HG03442 (cell line): ENCODE measurements around the gene TBCD.
"Not testable (repeated sequence)": the region's sequence is repeated elsewhere in the genome, so short reads cannot be mapped to it uniquely, and the experiment has no call there.

Experiments used
- ATAC-seq: cut with Tn5 transposase; IDR thresholded peaks from one replicate; pipeline ENCODE4 v1.9.1; 2021; ENCODE audit warnings: mild to moderate bottlenecking, moderate library complexity; ENCODE audit not compliant: unreplicated experiment

Gene TBCD

GRCh38 chr17:82765371-82765770 is 13.5 kb downstream of the TBCD start:
- ATAC-seq = no peak

GRCh38 chr17:82767041-82767754 is 15.3 kb downstream of the TBCD start:
- no peak for ATAC-seq

DNA sequence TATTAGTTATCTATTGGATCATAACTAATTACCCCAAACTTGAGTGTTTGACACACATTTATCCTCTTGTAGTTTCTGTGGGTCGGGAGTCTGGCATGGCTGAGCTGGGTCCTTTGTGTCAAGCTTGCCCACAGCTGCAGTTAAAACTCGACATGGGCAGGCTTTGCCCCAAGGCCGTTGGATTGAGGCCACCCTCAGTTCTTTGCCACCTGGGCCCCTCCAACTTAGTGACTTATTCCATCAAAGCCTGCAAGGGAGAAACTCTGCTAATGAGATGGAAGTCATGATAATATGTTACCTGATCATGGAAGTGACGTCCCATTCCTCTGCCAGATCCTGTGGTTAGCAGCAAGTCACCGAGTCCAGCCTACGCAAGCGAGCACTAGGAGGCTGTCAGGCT is 17.2 kb downstream of the TBCD start:
- ATAC-seq = no peak

DNA sequence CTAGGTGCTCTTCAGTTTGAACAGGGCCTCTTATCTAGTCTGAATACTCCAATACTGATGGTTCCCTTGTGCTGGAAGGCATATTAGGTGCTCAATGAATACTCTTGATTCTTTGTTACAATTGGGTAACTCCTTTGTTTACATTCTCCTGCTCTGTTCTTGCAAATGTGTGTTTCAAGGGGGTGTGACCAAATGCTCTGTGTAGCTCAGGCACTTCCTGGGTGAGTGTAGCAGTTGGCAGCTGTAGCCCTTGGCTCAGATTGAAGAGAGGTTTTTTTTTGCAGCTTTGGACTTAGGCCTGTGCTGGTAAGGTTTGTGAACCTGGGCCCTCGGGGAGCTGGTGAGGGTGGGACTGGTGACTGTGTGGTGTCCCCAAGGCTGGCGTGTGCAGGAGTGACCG is 20.2 kb downstream of the TBCD start:
- no peak for ATAC-seq

DNA sequence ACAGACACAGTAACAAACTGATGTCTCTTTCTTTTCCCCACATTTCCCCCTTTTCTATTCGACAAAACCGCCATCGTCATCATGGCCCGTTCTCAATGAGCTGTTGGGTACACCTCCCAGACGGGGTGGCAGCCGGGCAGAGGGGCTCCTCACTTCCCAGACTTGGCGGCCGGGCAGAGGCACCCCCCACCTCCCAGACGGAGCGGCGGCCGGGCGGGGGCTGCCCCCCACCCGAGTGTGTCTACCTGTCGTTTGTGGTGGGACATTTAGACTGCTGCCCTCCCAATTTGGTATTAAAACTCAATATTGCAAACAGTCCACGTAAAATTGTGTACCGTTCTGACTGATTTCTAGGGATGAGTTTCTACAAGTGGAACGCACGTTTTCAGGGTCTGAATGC is 22.6 kb downstream of the TBCD start:
- ATAC-seq = not testable (repeated sequence)

GRCh38 chr17:82775001-82775823 is 23.3 kb downstream of the TBCD start:
- no peak for ATAC-seq

- no peak for ATAC-seq
Measured at GRCh38 chr17:82776454-82776853, 24.6 kb downstream of the TBCD start.

- not testable (repeated sequence) for ATAC-seq
Measured at GRCh38 chr17:82777778-82778375, 26.0 kb downstream of the TBCD start.

GRCh38 chr17:82779541-82779940 is 27.7 kb downstream of the TBCD start:
- ATAC-seq = no peak

- ATAC-seq = no peak
Measured at GRCh38 chr17:82780195-82780594, 28.3 kb downstream of the TBCD start.

DNA sequence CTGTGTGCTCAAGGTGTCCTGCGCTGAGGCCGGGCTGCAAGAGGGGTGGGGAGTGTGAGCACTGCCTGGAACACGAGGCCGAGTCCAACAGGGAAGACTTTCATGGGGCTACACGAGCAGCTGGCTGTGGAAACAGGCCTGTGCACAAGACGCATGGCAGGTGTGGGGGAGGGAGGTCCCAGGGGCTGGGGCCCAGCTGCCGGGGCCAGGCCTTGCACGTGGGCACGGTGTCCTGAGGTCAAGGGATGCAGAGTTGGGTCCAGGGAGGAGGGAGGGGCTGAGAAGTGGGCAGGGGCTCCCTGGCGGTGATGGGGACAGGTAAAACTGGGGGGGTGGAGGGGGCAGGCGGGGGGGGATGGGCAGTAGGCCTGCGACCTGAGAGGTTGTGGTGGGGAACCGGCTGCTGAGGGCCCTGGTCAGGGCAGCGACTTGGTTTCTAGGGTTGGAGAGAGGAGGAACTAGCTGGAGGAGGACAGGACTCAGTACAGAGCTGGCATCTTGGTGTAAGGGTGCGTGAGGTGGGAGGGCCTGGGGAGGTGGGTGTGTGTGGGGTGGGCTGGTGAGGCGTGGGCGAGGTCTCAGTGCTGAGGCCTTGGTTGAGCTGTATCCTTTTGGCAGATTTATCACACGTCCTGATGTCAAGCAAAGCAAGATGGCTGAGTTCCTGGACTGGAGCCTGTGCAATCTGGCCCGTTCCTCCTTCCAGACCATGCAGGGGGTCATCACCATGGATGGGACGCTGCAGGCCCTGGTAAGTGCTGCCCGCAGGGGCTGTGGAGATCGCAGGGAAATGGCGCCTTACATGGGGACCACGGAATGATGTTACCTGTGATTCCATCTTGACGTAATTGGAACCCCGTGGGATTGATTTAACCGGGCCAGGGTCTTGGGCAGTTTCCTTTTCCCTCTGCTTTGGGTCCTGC is 29.4 kb downstream of the TBCD start:
- no peak for ATAC-seq

GRCh38 chr17:82781894-82782274 is 30.0 kb downstream of the TBCD start:
- ATAC-seq = no peak

- ATAC-seq = no peak
Measured at GRCh38 chr17:82782657-82783207, 30.9 kb downstream of the TBCD start.

GRCh38 chr17:82783498-82783897 is 31.6 kb downstream of the TBCD start:
- ATAC-seq = no peak

DNA sequence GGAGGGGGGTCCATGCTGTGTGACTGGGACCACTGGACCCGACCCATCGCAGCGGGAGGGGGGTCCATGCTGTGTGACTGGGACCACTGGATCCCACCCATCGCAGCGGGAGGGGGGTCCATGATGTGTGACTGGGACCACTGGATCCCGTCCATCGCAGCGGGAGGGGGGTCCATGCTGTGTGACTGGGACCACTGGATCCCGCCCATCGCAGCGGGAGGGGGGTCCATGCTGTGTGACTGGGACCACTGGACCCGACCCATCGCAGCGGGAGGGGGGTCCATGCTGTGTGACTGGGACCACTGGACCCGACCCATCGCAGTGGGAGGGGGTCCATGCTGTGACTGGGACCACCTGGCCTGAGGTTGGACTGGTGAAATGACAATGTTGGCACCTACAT is 33.7 kb downstream of the TBCD start:
- not testable (repeated sequence) for ATAC-seq

- no peak for ATAC-seq
Measured at GRCh38 chr17:82786427-82786826, 34.6 kb downstream of the TBCD start.

DNA sequence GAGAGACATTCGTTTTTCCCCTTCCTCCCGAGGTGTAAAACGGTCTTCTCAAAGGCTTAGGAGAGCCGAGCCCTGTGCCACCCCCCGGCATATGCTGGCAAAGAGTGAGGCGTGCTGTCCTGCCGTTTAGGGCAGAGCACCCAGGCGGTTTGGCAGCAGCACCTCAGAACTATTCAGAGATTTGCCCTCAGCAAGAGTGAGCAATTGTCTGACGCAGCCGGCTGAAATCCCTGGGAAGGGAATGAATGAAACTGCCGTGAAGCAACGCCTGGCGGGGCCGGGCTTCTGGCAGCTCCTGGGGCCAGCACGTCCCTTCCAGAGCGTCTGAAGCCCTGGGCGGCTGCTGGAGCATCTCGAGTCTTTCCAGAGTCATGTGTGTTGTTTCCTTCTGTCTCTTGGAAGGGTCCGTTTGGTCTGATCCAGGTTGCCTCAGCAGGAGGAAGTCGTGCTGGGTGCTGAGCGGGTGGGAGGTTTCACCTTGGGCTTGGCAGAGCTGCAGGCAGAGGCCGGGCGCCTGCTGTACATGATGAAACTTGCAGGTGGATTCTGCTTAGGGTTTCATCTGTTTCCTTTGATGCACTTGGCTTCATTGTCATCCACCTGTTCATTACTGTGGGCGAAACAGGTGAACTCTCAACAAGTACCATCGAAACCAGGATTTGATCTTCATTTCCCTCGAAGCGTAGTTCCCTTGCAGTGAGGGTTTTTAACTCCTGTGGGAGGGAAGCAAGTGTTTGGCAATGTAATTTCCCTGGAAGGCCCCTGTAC is 35.4 kb downstream of the TBCD start:
- no peak for ATAC-seq

GRCh38 chr17:82788206-82789001 is 36.5 kb downstream of the TBCD start:
- ATAC-seq = no peak

DNA sequence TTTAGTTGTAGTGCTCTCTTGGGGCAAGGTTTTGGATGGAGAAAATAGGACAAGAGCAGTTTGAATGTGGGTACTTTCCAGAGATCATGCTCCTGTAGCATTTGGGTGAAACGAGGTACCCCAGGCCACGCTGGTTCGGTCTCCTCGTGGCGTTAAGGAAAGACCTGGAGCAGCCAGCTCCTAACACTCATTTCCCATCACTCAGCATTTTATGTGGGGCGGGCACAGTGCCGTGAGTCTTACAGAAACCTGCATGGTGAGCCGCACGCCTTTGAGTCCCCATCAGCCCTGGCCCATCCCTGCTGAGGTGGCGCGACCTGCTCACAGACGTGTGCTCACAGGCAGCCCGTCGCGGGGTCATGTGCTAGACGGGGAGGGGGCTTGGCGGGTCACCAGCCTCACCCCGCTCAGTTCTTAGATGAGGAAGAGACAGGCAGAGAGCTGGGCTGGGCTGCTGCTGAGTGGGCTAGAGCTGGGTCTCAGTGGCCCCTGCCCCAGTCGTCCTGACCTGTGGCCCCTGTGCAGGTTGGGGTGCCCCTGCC is 37.3 kb downstream of the TBCD start:
- ATAC-seq = no peak
